NCI-H526 treated with DMSO at 0.1 percent for 48 hours (cell line): Measurements from ENCODE around the gene USP35.
"Not testable (repeated sequence)": the region's sequence is repeated elsewhere in the genome, so short reads cannot be mapped to it uniquely, and the experiment has no call there.

Experiments
- DNase-seq: peaks from one replicate; lab custom pipeline; 2025; lab: John Stamatoyannopoulos, UW

The USP35 gene

DNA sequence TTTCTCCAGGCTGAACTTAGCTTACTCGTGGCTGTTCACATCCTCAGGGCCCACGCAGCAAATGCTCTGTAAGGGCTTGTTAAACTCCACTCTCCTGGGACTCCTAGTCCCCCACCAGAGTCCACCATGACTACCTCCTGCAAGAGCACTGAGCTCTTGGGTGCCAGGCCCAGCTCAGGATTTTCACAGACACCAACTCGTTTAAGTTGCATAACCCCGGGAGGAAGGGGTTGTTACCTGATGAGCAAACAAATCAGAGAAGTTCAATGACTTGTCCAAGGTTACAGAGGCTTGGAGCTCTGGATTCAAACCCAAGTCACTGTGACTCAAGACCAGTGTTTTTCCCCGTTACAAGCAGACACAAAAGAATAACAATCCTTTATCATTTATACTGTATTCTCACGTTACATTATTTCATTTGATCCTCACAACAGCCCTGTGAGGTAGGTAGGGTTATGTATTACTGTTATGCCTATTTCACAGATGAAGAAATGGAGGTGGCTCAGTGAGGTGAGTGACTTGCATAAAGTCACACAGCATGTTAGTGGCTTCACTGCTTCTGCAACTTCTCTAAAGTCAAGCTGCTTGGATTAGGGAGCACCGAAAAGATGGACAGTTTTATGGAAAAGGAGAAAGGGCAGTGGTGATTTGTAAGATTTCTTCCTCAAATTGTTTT lies 17.7 kb upstream of the USP35 start:
- DNase-seq: no peak

DNA sequence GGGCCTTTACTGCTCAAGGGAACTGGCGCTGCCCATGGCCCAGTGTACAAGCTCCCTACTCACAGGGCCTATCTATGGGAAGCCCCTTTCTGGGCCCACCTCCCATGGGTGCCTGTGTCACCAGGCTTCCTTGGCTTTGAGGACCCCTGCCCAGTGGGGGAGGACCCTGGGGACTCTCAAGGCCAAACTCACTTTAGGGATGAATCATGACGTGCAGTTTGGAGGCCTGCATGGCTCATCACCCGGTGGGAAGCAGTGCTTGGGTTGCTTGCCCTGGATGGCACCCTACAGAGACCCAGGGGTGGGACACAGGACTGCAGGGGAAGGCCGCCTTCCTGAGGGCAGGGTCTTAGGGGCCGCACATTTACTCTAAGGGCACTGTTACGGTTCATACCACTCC lies 16.8 kb upstream of the USP35 start:
- DNase-seq: no peak

DNA sequence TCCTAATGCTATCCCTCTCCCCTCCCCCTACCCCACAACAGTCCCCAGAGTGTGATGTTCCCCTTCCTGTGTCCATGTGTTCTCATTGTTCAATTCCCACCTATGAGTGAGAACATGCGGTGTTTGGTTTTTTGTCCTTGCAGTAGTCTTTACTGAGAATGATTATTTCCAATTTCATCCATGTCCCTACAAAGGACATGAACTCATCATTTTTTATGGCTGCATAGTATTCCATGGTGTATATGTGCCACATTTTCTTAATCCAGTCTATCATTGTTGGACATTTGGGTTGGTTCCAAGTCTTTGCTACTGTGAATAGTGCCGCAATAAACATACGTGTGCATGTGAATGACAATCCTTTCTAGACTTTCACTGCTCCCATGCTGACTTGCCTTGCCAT lies 12.9 kb upstream of the USP35 start:
- not testable (repeated sequence) for DNase-seq

DNA sequence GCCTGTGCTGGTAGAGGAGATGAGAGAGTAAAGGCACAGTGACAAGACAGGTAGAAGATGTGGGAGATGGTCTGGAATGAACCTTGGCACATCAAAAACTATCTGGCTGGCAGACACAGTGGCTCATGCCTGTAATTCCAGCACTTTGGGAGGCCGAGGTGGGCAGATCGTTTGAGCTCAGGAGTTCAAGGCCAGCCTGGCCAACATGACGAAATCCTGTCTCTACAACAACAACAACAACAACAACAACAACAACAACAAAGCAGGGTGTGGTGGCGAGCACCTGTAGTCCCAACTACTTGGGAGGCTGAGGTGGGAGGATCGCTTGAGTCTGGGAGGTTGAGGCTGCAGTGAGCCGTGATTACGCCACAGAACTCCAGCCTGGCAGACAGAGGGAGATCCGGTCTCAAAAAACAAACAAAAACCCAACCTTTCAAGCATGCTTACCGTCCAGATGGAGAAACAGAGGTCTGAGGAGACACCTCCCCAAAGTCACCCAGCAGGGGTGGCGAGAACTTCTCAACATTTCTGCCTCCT lies 12.0 kb upstream of the USP35 start:
- no peak for DNase-seq

DNA sequence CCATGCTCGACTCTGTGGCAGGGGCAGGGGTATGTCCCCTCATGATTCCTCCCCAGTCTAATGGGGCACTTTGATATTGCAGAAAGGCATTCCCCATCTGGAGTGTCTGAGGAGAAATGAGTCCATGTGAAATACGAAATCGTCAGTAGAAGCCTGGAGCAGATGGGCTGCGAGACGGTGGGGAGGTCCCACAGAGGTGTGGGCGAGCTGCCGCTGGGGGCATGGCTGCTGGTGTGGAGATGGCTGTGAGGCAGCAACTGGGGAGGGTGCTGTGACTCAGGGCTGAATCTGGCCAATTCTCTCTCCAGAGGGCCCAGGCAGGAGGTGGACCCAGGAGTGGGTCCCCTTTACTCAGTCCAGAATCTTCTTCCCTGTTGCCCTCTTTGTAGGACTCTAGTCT lies 11.5 kb upstream of the USP35 start:
- DNase-seq: no peak

DNA sequence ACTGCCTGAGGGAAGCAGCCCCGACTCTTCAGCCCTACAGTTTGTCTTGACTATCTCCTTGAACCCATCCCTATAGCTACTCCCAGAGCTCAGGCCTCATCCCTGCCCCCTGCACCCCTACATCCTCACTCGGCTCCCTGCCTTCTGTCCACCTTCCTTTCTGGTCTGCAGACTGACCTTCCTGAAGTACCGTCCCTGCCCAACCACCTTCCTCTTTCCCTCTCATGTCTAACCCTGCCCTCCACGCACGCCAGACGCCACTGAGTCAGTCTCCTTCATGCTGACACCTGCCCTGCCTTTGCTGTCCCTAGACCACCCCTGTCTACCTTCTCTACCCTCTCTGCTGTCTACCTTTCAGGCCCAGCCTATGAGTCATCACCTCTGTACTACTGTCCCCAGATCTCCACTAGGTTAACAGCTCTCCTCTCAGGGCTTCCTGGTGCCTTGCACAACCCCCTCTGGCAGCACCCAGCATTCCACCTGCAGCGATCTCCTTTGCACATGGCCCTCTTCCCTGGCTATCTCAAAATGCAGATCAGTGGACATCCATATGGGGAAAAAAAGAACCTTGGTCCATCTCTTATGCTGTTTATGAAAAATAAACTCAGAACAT lies 9.2 kb upstream of the USP35 start:
- no peak for DNase-seq

DNA sequence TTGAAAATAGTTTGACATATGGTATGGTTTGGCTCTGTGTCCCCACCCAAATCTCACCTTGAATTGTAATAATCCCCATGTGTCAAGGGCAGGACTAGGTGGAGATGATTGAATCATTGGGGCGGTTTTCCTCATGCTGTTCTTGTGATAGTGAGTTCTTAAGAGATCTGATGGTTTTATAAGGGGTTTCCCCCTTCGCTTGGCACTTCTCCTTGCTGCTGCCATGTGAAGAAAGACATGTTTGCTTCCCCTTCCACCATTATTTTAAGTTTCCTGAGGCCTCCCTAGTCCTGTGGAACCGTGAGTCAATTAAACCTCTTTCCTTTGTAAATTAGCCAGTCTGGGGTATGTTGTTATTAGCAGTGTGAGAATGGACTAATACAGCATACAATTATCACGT lies 8.0 kb upstream of the USP35 start:
- DNase-seq: no peak

DNA sequence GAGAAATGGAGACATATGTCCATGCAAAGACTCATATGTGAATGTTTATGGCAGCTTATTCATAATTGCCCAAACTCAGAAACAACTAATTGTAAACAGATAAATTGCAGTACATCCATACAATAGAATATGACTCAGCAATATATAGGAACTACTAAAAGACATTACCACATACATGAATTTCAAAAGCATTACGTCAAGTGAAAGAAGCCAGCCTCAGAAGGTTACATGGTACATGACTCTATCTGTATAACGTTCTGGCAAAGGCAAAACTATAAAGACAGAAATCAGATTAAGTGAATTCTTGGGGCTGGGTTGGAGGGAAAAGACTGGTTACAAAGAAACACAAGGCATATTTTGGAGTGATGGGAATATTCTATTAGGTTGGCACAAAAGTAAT lies 7.5 kb upstream of the USP35 start:
- no peak for DNase-seq

DNA sequence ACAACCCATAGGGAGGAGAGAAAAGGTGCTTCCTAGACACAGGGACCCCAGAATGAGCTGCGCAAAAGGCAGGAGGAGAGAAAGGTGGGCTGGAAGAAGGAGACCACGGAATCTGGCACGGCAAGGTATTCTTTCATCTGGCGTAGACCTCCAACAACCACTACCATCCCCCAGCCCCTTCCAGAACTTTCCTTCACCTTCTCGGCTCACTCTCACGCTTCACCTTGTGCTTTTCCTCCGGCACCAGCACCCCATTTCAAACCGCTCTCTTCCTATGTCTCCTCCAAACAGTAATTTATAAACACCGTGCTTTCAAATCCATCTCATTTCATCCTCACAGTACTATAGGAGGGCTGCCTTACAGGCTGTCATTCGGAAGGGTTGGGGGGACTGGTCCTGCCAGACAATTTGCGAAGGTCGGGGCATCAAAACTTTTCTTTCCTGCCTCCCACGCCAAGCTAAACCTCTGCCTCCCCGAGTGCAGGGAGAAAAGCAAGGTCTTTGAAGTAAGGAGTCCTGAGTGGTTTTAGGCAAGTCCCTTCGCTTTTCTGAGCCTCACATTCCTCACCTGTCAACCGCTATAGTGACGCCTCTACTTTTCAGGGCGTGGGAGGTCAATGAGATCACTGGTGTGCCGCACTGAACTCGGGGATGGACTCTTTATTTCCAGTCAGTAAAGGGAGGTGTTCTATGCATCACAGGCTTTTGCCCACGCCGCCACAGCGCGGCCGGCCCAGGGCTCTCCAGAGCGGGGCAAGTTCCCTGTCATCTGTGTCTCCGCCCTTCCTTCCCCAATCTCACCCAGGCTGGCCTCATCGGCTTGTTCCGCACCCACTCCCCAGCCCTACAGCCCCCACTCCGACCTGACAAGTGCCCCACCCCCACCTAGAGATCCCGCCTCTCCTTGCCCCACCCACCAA lies 1.1 kb upstream of the USP35 start:
- no peak for DNase-seq

DNA sequence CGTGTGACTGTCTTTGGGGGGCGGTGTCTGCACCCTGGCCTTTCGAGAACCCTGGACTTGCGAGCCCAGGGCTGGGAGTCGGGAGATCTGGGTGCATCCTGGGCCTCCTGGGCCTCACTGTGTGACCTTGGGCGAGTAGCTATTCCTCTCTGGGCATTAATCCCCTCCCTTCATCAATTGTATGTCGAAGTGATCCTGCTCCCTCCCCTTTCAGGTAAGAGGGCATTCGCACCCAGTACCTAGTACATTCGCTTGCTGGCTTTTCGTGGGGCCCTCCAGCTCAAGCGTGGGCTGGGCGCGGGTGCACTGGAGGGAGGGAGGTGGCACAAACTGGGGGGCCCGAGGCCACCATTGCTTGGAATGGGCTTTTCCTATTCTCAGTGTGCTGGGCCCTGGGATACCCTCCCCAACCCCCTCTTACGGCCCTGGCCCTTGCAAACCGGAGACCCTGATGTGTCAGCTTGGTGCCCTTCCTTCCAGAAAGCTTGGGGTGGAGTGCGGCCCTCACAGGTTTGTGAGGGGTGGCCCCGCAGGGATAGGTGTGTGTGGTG lies 530 bp downstream of the USP35 start:
- DNase-seq: no peak

DNA sequence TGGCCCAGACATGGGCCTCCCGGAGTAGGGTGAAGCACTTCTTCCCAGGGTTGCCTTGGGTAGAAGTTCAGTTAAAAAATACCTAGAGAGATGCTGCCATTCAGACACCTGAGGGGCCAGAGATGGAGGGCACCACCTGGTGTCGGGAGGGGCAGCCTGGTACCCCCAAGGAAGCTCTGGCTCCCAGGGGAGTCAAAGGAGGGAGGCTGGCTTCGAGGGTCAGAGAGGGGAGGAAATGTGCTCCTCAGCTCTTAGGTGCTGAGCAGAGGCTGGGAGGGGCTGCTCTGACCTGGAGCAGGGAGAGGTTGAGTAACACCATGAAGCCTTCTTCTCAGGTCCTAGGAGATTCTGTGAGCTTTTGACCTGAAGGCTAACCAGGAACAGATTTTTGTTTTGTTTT lies 1.1 kb downstream of the USP35 start:
- no peak for DNase-seq

DNA sequence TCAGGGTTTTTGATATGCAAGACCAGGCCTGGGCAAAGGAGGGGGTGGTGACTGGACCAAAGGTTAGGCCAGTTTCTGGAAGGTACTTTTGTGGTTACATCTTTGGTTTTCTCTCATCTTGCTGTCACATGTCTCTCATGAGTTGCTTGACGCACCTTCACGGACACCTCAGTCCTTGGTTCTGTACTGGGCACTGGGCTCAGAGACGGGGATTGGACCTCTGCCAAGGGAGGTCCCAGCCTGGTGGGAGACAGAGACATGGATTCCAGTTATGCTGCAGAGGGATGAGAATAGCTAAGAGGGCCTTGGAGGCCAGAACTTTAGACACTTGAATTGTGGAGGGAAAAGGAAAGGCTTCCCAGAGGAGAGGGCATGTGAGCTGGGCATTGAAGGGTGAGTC lies 1.7 kb downstream of the USP35 start:
- no peak for DNase-seq

DNA sequence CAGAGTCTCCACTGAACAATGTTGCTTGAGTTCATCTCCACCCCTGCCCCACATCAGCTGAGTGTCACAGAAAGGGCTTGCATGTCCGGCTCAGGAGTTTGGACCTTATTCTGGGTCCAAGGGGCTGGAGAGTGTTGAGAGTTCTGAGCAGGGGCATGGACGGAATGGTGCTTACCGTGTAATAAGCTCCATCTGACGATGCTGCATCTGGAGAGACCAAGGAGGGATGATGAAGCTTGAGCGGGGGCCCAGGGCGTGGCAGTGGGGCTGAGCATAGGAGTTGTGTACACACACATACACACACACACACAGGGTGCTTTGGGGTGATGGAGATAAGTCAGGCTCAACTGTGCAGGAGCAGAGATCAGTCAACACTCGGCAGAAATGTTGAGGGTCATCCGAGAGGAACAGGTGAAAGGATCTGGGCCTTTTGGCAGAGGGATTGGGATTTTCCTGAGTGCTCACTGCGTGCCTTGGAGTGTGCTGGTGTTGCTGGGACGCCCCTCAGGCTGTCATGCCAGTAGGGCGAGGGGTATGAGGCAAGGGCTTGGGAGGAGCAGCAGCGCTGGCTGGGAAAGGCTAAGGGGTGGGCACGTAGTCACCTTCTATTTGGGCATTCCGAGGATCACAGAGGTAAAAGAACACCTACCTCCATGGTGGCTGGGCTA lies 2.3 kb downstream of the USP35 start:
- no peak for DNase-seq

DNA sequence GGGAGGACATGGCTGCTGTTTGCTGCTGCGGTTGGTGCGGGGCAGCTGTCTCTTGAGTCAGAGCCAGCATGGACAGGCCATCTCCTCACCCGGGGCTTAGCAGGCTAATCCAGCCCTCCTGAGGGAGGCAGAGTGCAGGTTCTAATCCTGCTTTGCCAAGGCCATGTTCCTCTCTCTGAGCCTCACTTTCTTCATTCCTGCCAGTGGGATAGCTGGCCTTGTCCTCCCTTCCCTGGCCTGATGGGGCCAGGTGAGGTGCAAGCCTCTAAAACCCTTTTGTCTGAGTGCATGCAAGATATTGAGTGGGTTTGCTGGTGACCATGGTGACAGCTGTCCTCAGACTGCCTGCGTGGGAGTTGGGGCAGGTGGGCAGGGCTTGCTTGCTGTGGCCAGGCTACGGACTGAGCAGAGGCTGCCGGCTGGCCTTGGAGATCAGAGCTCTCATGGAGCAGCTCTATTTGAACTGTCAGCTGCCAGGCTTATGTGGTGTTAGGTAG lies 3.6 kb downstream of the USP35 start:
- no peak for DNase-seq

DNA sequence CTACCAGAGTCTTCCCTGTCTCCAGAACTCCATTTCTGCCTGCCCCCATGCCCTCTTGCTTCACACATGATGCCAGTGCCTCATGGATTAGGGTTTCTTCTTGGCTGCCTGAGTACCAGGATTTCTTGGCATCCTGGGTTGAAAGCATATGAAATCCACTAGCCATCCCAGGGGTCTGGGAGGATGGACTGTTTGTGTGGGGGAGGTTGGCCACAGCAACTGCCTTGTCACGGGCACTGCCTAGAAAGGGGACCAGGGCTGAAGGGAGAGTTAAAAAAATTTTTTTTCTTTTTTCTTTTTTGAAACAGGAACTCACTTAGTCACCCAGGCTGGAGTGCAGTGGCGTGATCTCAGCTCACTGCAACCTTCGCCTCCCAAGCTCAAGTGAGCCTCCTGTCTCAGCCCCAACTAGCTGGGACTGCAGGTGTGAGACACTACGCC lies 4.2 kb downstream of the USP35 start:
- no peak for DNase-seq

DNA sequence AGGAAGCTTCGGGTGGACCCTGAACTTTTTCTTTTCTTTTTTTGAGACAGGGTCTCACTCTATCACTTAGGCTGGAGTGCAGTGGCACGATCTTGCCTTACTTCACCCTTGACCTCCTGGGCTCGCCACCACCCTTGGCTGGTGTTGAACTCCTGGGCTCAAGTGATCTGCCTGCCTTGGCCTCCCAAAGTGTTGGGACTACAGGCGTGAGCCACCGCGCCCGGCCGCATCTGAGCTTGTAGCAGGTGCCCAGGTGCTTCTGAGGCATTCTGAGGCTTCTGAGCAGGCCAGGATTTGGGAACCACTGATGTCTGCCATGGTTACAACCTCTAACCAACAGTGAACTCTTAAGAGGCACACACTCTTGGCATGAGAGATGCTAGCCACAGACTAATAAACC lies 5.1 kb downstream of the USP35 start:
- DNase-seq: no peak

DNA sequence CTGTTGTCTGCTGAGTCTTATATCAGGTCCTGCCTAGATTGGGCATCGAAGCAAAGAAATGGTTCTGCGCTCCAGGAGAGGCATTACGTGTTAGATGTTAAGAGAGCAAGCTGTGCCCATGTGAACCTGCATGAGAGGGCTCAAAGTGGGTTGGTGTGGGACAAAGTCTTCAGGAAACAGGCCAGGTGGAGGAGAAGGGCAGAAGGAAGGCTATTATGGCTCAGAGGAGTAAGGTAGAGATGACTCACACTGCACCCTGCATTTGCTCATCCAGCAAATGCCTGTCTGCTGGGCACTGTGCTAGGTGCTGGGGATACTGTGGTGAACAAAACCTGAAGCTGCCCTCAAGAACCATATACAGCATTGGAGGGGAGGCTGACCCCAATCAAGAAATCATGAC lies 5.8 kb downstream of the USP35 start:
- no peak for DNase-seq

DNA sequence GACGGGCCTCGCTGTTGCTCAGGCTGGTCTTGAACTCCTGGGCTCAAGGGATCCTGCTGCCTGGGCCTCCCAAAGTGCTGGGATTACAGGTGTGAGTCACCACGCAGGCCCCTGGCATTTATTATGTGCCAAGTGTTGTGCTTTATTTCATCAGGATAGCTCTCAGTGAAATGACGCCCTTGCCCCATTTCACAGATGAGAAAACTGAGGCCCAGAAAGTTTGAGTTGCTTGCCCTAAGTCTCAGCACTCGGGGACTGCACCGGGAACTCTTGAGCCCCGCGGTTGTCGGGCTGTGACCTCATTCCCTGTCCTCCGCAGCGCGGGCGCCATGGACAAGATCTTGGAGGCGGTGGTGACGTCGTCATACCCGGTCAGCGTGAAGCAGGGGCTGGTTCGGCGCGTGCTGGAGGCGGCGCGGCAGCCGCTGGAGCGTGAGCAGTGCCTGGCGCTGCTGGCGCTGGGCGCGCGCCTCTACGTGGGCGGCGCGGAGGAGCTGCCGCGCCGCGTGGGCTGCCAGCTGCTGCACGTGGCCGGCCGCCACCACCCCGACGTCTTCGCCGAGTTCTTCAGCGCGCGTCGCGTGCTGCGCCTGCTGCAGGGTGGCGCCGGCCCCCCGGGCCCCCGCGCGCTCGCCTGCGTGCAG lies 7.3 kb downstream of the USP35 start:
- no peak for DNase-seq

DNA sequence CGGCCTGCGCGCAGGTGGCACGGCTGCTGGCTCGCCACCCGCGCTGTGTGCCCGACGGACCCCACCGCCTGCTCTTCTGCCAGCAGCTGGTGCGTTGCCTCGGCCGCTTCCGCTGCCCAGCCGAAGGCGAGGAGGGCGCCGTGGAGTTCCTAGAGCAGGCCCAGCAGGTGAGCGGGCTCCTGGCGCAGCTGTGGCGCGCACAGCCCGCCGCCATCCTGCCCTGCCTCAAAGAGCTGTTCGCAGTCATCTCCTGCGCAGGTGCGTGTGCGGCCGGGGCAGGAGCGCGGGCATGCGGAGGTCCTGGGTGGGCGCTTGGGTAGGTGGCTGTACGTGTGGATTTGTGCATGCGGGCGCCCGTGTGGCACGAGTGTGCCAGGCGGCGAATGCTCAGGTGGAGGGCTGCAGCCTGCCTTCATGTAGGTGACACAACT lies 8.0 kb downstream of the USP35 start:
- no peak for DNase-seq

DNA sequence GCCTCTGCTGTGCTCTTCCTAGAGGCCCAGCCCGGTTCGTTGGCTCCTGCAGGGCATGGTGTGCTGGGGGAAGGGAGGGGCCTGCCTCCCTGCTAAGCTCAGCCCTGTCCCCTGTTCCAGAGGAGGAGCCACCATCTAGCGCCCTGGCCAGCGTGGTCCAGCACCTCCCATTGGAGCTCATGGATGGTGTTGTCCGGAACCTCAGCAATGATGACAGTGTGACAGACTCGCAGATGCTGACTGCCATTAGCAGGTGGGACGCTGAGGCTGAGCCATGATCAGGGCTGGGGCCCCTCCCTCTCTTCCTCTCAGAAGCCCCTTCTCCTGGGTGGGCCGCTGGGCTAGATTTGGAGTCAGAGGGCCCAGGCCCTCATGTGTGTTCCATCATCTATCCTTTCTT lies 9.1 kb downstream of the USP35 start:
- no peak for DNase-seq

DNA sequence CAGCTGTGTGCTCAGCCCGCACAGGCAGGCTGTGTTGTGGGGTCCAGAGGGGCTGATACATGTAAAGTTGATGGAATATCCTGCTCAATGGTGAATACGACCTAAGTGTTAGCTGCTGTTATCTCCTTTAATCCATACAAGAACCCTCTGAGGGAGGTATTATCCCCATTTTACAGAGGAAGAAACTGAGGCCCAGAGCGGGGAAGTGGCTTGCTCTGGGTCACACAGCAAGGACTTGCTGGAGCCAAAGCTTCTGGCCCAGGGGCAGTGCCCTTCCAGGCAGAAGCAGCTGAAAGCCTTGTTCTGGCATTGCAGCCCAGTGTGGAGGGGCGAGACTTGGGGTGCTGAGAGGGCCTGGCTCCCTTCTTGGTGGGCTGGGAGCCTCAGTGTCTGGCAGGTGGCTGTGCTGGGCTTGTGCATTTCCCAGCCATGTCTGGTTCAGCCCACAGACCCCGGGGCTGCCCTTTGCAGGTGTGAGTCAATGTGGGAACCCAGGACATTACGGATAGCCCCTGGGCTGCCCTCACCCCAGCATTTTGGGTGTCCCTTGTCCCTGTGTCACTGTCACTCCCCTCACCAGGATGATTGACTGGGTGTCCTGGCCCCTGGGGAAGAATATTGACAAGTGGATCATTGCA lies 10.4 kb downstream of the USP35 start:
- no peak for DNase-seq
